Transverse colon (tissue), 4 donors: ENCODE data around the gene AIF1L. TPM values are rescaled to one million over a fixed set of nuclear protein-coding genes. Genes with fewer than 3 reads are reported as not detected.

Source experiments
- DNase-seq: peaks from one replicate; pipeline ENCODE4 v3.0.0-alpha.2; 2019
- H3K27ac ChIP-seq, 4 donors: fragments of 200-600 bp; sonication (generic); 2 replicates each; pipeline ENCODE4 v1.5.1; 2016 to 2018; ENCODE audit warnings: inconsistent platforms in 4 of 4
- H3K27me3 ChIP-seq: fragments of 200-600 bp; sonication (generic); 2 replicates; pipeline ENCODE4 v1.5.1; 2017; ENCODE audit warnings: inconsistent platforms
- H3K36me3 ChIP-seq, 4 donors: fragments of 200-600 bp; sonication (generic); 2 replicates each; pipeline ENCODE4 v1.5.1; 2017 to 2019; ENCODE audit warnings: inconsistent platforms in 4 of 4
- H3K4me1 ChIP-seq, 4 donors: fragments of 200-600 bp; sonication (generic); 2 replicates each; pipeline ENCODE4 v1.5.1; 2017 to 2020; ENCODE audit warnings: inconsistent platforms in 4 of 4
- H3K4me3 ChIP-seq, 4 donors: fragments of 200-600 bp; sonication (generic); 1 replicate in 1 of 4; 2 replicates in 3 of 4; pipeline versions ENCODE4 v1.5.1 to v1.6.1; 2017 to 2019; ENCODE audit warnings: inconsistent platforms in 4 of 4
- H3K9me3 ChIP-seq, 2 donors: fragments of 200-600 bp; sonication (generic); 2 replicates each; pipeline ENCODE4 v1.5.1; 2017 to 2019; ENCODE audit warnings: inconsistent platforms in 2 of 2
- EP300 ChIP-seq: sonication (generic); formaldehyde crosslinking; IDR thresholded peaks from one replicate; pipeline ENCODE4 v1.6.1; 2017; ENCODE audit warnings: antibody characterized with exemption, low read depth
- POLR2A ChIP-seq: fragments of 450-650 bp; IDR thresholded peaks from one replicate; pipeline ENCODE4 v1.6.1; 2016; ENCODE audit warnings: antibody characterized with exemption, mild to moderate bottlenecking, moderate library complexity
- POLR2AphosphoS5 ChIP-seq, 3 donors: sonication (generic); formaldehyde crosslinking; IDR thresholded peaks; one replicate each; pipeline ENCODE4 v1.6.1; 2016; ENCODE audit warnings: antibody characterized with exemption in 3 of 3
- WGBS, 2 donors: methylation state at CpG; one replicate each; pipeline ENCODE4 v1.1.5; 2018; ENCODE audit warnings: low coverage in 1 of 2; 5-methylcytosine and 5-hydroxymethylcytosine counted together
- in situ Hi-C, 4 donors: fragments of 200-750 bp; cut with MboI; loops; one replicate each; pipeline versions ENCODE4 v1.15.0 to v1.15.1; 2017; ENCODE audit warnings: low sequenced_read_pairs in 3 of 4, low pct_ligation_motif_present in 1 of 4, low pct_unique_long_range_greater_than_20kb in 1 of 4
- intact Hi-C: fragments of 100-400 bp; cut with DNase I; formaldehyde crosslinking; loops from one replicate; pipeline ENCODE4 v1.15.1; 2023; ENCODE audit warnings: low total_unique reads
- total RNA-seq, 4 donors: library from RNA; depleted of rRNA; stranded (reverse); fragments of >200 nt; gene quantifications; one replicate each; pipeline ENCODE4 v1.1.0, GENCODE V29; 2016
- TF ChIP-seq, protein P1 (sequence below), 5 experiments: fragments of 200-600 bp in 3 of 5; fragments of 450-650 bp in 2 of 5; sonication (generic) in 3 of 5; IDR thresholded peaks; 1 replicate in 2 of 5; 2 replicates in 3 of 5; pipeline ENCODE4 v1.5.1; 2016 to 2017; ENCODE audit warnings: antibody characterized with exemption in 5 of 5, inconsistent platforms in 3 of 5, mild to moderate bottlenecking in 2 of 5, moderate library complexity in 1 of 5

The AIF1L gene
- total RNA-seq, 4 donors from 2014 or later, result 0.75 to 4.4 (median 1.7) TPM

DNA sequence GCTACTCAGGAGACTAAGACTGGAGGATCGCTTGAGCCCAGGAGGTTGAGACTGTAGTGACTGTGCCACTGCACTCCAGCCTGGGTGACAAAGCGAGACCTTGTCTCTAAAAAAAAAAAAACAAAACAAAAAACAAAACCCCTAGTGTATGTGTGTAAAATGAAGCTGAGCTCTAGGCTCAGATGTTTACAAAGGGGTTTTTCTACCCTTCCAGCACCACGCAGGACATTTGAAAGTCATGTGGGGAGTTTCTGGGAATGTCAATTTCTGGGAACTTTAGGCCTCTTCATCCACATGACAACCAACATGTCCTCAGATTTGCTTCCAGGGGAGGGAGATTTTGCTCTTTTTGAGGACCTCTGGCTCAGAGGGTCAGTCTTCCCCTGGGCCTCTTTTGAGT lies 42.4 kb upstream of the AIF1L start:
- Histone ChIP-seq H3K36me3 (no peaks in the 10 kb centered on the region), H3K4me1 (no peaks in the 10 kb centered on the region), H3K27me3 (peaks cover 16% of the 10 kb centered on the region), H3K9me3 (no peaks in the 10 kb centered on the region), H3K4me3 (no peak overlapping the region), H3K27ac (no peak overlapping the region)
- 83 to 100% methylated on average over 1 to 3 of the region's 3 CpGs for WGBS, 2 donors
- no peak for DNase-seq
- TF ChIP-seq, protein P1, sequence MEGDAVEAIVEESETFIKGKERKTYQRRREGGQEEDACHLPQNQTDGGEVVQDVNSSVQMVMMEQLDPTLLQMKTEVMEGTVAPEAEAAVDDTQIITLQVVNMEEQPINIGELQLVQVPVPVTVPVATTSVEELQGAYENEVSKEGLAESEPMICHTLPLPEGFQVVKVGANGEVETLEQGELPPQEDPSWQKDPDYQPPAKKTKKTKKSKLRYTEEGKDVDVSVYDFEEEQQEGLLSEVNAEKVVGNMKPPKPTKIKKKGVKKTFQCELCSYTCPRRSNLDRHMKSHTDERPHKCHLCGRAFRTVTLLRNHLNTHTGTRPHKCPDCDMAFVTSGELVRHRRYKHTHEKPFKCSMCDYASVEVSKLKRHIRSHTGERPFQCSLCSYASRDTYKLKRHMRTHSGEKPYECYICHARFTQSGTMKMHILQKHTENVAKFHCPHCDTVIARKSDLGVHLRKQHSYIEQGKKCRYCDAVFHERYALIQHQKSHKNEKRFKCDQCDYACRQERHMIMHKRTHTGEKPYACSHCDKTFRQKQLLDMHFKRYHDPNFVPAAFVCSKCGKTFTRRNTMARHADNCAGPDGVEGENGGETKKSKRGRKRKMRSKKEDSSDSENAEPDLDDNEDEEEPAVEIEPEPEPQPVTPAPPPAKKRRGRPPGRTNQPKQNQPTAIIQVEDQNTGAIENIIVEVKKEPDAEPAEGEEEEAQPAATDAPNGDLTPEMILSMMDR (IDR thresholded peaks at IDR 0.05), result no peak
- no peak for TF ChIP-seq POLR2AphosphoS5 (IDR thresholded peaks at IDR 0.05)
- no peak for TF ChIP-seq POLR2A
- no peak for TF ChIP-seq EP300
- intact Hi-C loops (no loop called here), in situ Hi-C loops (loop anchor here in 3 of 4 donors (10.0 to 25.0 kb wide), 2 partner anchors 281 to 283 kb away; no protein-coding TSS in a partner anchor)

DNA sequence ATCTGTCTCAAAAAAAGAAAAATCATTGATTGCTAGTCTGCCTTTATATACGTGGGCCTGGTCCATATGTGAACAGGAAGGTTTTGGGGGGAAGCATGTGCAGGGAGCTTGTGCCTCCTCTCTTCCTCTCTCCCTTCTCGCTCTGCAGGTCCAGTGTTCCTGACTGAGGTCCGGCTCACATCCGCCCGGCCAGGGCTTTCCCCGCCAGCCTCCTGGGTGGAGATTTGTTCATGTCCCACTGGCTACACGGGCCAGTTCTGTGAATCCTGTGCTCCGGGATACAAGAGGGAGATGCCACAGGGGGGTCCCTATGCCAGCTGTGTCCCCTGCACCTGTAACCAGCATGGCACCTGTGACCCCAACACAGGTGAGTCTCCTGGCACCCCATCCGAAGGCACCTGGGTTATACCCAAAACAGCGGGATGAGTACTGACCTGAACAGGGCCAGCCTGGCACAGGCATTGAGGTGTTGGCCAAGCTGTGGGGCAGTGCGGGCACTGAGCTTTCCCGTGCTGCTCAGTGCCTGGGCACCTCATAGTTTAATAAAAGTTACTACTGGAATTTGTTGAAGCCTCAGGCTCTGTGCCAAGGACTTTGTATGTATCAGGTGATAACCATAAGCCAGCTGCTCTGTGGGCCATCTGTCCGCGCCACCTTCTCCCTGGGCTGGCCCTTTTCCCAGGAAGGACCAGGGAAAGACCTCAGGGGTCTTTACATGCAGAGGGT lies 39.4 kb upstream of the AIF1L start:
- in situ Hi-C loops (loop anchor here in 3 of 4 donors (10.0 to 25.0 kb wide), 2 partner anchors 278 to 280 kb away; no protein-coding TSS in a partner anchor), intact Hi-C loops (loop anchor here (5.0 kb wide), 1 partner anchor 280 kb away; no protein-coding TSS in a partner anchor)
- H3K27me3 ChIP-seq, result peaks cover 5% of the 10 kb centered on the region
- TF ChIP-seq EP300 (no peak), POLR2AphosphoS5 (IDR thresholded peaks at IDR 0.05) (no peak), POLR2A (no peak)
- TF ChIP-seq, protein P1 (IDR thresholded peaks at IDR 0.05), result no peak
- WGBS, 2 donors, result 87% methylated on average over 14 of the region's 14 CpGs; no CpG with 5 or more reads in 1 of the 2 donors
- no peaks in the 10 kb centered on the region for H3K4me1 ChIP-seq
- H3K27ac ChIP-seq, result no peak overlapping the region
- no peaks in the 10 kb centered on the region for H3K36me3 ChIP-seq
- DNase-seq, result no peak
- H3K4me3 ChIP-seq, result no peak overlapping the region
- no peaks in the 10 kb centered on the region for H3K9me3 ChIP-seq

DNA sequence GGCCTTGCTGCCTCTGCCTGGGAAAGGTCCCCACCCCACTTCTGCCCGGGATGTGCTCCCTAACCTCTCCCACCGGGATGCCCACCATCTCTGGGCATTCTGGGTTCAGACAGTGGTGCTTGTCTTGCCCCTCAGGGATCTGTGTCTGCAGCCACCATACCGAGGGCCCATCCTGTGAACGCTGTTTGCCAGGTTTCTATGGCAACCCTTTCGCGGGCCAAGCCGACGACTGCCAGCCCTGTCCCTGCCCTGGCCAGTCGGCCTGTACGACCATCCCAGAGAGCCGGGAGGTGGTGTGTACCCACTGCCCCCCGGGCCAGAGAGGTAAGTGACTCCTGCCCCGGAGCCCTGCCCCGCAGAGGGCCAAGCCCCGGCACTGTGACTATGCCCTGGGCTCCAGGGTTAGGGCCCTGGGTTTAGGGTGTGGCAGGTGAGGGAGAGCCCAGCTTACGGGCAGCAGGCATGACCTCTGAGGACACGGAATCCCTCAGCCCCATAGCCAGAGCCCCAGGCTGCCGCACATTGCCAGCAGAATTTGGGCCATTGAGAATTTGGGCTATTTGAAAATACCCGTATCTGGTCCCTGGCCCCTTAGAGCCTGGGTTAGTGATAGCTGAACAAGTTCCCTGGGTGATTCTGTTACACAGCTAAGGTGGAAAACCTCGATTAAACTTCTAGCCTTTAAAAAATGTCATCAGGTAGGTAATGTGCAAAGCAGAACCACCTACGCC lies 35.3 kb upstream of the AIF1L start:
- H3K9me3 ChIP-seq, result no peaks in the 10 kb centered on the region
- no peak for DNase-seq
- intact Hi-C loops, result no loop called here
- WGBS, 2 donors, result 70% methylated on average over 19 of the region's 21 CpGs; no CpG with 5 or more reads in 1 of the 2 donors
- H3K4me1 ChIP-seq, result no peaks in the 10 kb centered on the region
- no peaks in the 10 kb centered on the region for H3K27me3 ChIP-seq
- no peaks in the 10 kb centered on the region for H3K36me3 ChIP-seq
- TF ChIP-seq EP300 (no peak), POLR2A (no peak), POLR2AphosphoS5 (IDR thresholded peaks at IDR 0.05) (no peak)
- TF ChIP-seq, protein P1 (IDR thresholded peaks at IDR 0.05), result no peak
- no peak overlapping the region for H3K4me3 ChIP-seq
- H3K27ac ChIP-seq, result no peak overlapping the region
- in situ Hi-C loops, result loop anchor here in 2 of 4 donors (25.0 kb wide), 1 partner anchor 276 kb away; no protein-coding TSS in a partner anchor

DNA sequence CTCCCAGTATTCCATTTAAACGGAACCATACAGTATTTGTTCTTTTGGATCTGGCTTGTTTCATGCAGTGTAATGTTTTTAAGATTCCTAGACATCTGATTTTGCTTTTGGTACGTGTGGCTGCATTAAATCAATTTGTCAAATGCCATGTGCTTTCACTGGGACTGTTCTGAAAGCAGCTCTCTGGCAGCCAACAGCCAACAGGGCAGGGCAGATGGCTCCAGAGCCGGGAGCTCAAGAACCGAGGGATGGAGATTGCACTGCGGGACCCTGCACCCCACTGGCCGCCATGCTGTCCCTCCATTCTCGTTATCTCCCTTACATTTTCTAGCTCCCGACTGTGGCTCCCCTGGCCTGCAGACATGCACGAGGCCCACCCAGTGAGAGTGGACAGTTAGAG lies 33.4 kb upstream of the AIF1L start:
- TF ChIP-seq POLR2AphosphoS5 (IDR thresholded peaks at IDR 0.05), result no peak
- TF ChIP-seq EP300, result no peak
- TF ChIP-seq, protein P1 (IDR thresholded peaks at IDR 0.05), result no peak
- no peak for TF ChIP-seq POLR2A
- H3K27ac ChIP-seq, result no peak overlapping the region
- H3K4me1 ChIP-seq, result no peaks in the 10 kb centered on the region
- no peaks in the 10 kb centered on the region for H3K27me3 ChIP-seq
- no peaks in the 10 kb centered on the region for H3K36me3 ChIP-seq
- H3K4me3 ChIP-seq, result no peak overlapping the region
- no peaks in the 10 kb centered on the region for H3K9me3 ChIP-seq
- no peak for DNase-seq
- WGBS, 2 donors, result 37 to 66% methylated on average over 2 to 9 of the region's 9 CpGs
- intact Hi-C loops (no loop called here), in situ Hi-C loops (loop anchor here in 2 of 4 donors (25.0 kb wide), 1 partner anchor 274 kb away; no protein-coding TSS in a partner anchor)
